ENCODE data around the gene CPXM1.

- TF ChIP-seq EZH2 (IDR thresholded peaks at IDR 0.05; ENCODE audit: borderline replicate concordance, low read depth, low read length, severe bottlenecking): peak; percentile 79
- TF ChIP-seq, protein P1, sequence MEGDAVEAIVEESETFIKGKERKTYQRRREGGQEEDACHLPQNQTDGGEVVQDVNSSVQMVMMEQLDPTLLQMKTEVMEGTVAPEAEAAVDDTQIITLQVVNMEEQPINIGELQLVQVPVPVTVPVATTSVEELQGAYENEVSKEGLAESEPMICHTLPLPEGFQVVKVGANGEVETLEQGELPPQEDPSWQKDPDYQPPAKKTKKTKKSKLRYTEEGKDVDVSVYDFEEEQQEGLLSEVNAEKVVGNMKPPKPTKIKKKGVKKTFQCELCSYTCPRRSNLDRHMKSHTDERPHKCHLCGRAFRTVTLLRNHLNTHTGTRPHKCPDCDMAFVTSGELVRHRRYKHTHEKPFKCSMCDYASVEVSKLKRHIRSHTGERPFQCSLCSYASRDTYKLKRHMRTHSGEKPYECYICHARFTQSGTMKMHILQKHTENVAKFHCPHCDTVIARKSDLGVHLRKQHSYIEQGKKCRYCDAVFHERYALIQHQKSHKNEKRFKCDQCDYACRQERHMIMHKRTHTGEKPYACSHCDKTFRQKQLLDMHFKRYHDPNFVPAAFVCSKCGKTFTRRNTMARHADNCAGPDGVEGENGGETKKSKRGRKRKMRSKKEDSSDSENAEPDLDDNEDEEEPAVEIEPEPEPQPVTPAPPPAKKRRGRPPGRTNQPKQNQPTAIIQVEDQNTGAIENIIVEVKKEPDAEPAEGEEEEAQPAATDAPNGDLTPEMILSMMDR (IDR thresholded peaks at IDR 0.05; ENCODE audit: extremely low read depth in 1 of 2, insufficient read depth in 1 of 2, low read depth in 1 of 2, low read length in 2 of 2): no peak
- TF ChIP-seq POLR2AphosphoS5 (IDR thresholded peaks at IDR 0.05; ENCODE audit: insufficient read depth, low read depth, low read length): no peak
- no peak for TF ChIP-seq POLR2A (IDR thresholded peaks at IDR 0.05; ENCODE audit: low read depth, low read length)
- no peak for TF ChIP-seq GATA2 (IDR thresholded peaks at IDR 0.05; ENCODE audit: insufficient read depth, insufficient read length, low read depth, low read length)
- no peak for TF ChIP-seq MYC (IDR thresholded peaks at IDR 0.05; ENCODE audit: low read depth, low read length)
- TF ChIP-seq MAX (IDR thresholded peaks at IDR 0.05; ENCODE audit: insufficient read depth, insufficient read length): no peak
These were observed 523 bp downstream of the CPXM1 start for GRCh38 chr20:2799688-2800520.

All from endothelial cell of umbilical vein (primary cell).